HTR-8/SVneo (cell line): ENCODE results near the gene ERMP1.
"Not testable (repeated sequence)": the region's sequence is repeated elsewhere in the genome, so short reads cannot be mapped to it uniquely, and the experiment has no call there.

Experiments used
- DNase-seq: peaks from one replicate; pipeline ENCODE4 v3.0.0; 2011; ENCODE audit warnings: low spot score, mixed read lengths; ENCODE audit not compliant: insufficient read length
- FAIRE-seq: peaks from 2 replicates; lab custom pipeline; 2011; peaks lifted over from hg19 to GRCh38; lab: Jason Lieb, UNC

ERMP1 gene, protein sequence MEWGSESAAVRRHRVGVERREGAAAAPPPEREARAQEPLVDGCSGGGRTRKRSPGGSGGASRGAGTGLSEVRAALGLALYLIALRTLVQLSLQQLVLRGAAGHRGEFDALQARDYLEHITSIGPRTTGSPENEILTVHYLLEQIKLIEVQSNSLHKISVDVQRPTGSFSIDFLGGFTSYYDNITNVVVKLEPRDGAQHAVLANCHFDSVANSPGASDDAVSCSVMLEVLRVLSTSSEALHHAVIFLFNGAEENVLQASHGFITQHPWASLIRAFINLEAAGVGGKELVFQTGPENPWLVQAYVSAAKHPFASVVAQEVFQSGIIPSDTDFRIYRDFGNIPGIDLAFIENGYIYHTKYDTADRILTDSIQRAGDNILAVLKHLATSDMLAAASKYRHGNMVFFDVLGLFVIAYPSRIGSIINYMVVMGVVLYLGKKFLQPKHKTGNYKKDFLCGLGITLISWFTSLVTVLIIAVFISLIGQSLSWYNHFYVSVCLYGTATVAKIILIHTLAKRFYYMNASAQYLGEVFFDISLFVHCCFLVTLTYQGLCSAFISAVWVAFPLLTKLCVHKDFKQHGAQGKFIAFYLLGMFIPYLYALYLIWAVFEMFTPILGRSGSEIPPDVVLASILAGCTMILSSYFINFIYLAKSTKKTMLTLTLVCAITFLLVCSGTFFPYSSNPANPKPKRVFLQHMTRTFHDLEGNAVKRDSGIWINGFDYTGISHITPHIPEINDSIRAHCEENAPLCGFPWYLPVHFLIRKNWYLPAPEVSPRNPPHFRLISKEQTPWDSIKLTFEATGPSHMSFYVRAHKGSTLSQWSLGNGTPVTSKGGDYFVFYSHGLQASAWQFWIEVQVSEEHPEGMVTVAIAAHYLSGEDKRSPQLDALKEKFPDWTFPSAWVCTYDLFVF

DNA sequence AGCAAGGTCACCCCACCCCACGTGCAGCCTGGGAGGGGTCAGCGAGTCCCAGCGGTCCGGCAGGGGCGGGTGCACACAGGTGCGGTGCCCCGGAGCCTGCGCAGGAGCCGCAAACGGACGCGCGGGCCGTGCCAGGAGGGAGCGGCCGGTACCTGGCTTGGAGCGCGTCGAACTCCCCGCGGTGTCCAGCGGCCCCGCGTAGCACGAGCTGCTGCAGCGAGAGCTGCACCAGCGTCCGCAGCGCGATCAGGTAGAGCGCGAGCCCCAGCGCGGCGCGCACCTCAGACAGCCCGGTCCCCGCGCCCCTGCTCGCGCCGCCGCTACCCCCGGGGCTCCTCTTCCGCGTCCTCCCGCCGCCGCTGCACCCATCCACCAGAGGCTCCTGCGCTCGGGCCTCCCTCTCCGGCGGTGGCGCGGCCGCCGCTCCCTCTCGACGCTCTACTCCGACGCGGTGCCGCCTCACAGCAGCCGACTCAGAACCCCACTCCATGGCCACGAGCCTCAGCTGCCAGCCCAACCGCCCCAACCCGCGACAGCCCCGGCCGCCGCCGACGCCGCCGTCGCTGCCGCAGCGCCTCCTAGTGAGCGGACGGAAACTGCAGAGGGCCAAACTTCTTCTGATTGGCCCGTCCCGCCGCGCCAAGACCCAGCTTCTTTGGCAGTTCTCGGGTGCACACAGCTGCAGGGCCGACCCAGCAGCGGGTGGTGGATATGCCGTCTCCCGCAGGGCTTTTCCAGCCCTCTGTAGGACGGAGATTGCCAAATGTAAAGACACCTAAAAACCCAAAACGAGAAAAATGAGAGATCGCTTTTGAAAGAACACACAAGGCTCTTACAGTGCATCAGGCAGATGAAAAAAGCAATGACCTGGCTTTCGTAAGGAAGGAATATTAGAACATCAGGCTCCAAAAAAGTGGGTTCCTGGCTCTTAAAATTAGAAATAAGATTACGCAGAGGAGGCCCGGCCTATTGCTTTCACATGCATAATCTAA is at the start of gene ERMP1:
ERMP1 (minus strand) TSS at position 580 of the 992 bp plus-strand sequence; CDS start at position 490, 90 bp downstream.
- FAIRE-seq (no peak), DNase-seq (peak; percentile 83)

DNA sequence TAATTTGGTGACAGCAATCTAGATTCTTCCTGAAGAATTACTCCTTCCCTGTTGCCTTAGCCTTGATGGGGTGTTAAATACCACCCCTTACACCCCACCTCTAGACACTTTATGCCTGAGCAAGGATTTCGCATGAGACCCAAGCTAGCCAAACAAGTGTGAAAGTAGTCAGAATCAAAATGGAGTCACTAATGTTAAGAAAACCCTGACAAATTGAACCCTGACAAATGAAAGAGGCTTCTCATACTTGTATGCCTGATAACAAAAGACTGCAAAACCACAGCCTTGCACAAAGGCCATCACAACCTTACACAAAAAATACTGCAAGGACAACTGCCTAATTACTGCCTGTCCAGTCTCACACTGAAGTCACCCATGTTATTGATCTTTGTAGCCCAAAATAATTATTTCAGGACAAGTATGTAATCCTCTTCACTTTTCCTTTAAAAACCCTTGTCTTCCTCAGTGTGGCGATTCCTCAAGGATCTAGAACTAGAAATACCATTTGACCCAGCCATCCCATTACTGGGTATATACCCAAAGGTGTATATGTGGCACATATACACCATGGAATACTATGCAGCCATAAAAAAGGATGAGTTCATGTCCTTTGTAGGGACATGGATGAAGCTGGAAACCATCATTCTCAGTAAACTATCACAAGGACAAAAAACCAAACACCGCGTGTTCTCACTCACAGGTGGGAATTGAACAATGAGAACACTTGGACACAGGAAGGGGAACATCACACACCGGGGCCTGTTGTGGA is 49.5 kb upstream of the ERMP1 start:
- not testable (repeated sequence) for FAIRE-seq

DNA sequence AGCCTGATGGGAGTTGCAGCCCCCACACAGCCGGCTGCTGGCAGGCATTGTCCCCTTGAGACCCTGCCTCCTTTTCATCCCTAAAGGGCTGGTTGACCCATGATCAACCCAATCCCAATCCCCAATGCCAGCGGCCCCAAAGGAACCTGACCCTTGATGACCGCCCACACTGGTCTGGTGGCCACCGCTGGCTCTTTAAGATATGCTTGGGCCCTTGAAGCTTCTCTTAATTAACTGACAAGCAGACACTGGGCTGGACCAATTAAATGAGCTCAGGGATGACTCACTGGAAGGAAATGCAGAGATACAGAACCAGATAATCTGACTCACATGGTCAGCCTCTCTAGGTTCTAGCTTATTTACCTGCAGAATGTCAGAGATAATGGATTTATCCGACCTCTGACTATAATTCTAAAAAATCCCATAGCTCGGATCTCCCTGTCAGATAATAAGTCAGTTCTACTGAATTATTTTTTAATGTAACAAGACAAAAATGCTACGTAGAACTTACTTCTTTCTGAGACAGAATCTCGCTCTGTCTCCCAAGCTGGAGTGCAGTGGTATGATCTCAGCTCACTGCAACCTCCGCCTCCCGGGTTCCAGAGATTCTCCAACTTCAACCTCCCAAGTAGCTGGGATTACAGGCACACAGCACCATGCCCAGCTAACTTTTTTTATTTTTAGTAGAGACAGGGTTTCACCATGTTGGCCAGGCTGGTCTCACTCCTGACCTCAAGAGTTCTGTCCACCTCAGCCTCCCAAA is 46.7 kb upstream of the ERMP1 start:
- no peak for FAIRE-seq
- peak; percentile 76 for DNase-seq

More for the DNA sequence above, 49.5 kb upstream of the ERMP1 start:
- DNase-seq: not testable (repeated sequence)

DNA sequence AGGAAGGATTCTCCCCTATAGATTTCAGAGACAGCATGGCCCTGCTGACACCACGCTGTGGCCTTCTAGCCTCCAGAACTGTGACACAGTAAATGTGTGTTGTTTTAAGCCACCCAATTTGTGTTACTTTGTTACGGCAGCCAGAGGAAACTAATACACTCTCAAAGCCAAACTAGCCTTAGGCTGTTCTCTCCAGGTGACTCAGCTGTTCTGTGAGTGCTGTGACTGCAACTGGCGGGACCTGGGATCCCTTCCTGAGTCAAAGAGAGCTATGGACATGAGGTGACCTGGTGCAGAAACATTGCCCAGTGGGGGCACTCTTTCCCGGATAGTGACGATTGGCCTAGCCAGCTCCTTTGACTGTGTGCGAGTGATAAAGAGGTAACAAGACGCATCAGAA is 43.8 kb upstream of the ERMP1 start:
- no peak for FAIRE-seq

DNA sequence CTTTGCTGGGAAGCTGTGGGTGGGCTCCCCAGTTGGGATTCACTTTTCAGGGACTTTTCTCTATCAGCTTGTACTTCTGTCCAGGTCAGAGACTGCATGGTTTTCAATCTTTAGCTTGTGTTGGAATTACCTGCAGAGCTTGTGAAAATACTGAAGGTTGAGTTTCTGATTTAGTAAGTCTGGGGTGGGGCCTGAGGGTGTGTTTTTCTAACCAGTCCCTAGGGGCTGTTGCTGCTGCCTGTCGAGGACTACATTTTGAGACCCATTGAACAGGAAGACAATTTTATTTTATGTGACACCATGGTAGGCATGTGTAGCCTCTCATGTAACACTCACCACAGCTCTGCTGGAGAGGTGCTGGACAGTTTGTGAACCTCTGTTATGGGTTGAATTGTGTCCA is 43.1 kb upstream of the ERMP1 start:
- DNase-seq: no peak
- FAIRE-seq: no peak

More for the DNA sequence above, 43.8 kb upstream of the ERMP1 start:
- DNase-seq: no peak

DNA sequence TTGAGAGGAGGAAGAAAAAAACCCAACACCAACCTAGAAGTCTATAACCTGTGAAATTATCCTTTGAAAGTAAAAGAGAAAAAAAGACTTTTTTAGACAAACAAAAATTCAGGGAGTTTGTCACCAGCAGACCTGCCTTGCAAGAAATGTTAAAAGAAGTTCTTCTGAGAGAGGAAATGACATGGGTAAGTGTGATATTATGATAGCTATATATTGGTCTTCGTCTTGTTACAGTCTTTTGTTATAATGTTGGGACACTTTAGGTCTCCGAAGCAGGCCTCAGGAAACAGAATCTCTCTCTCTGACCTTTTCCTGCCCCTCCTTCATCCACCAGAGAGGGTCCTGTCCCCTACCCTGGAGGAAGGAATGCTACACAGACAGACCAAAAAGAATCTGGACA is 41.1 kb upstream of the ERMP1 start:
- FAIRE-seq: no peak
- no peak for DNase-seq

DNA sequence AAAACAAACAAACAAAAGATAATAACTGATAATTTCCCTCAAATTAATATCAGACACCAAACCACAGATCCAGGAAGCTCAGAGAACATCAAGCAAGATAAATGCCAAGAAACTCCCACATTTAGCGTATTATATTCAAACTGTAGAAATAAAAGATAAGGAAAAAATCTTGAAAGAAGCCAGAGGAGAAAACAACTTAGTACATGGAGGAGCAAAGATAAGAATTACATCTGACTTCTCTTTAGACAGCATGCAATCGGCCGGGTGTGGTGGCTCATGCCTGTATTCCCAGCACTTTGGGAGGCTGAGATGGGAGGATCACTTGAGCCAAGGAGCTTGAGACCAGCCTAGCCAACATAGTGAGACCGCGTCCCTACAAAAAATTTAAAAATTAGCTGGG is 40.5 kb upstream of the ERMP1 start:
- FAIRE-seq: no peak
- no peak for DNase-seq

DNA sequence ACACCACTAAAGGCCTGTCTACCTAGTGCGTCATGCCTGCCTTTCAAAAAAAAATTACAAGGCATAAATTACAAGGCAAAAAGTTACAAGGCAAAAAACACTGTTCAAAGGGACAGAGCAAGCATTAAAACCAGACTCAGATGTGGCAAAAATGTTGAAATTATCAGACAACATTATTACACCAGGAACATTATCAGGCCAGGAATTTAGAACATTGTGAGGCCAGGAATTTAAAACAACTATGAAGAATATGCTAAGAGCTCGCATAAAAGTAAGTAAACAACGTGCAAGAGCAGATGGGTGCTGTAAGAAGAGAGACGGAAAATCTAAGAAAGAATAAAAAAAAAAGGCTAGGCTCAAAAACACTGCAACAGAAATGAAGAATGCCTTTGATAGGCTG is 39.6 kb upstream of the ERMP1 start:
- no peak for DNase-seq
- FAIRE-seq: no peak

DNA sequence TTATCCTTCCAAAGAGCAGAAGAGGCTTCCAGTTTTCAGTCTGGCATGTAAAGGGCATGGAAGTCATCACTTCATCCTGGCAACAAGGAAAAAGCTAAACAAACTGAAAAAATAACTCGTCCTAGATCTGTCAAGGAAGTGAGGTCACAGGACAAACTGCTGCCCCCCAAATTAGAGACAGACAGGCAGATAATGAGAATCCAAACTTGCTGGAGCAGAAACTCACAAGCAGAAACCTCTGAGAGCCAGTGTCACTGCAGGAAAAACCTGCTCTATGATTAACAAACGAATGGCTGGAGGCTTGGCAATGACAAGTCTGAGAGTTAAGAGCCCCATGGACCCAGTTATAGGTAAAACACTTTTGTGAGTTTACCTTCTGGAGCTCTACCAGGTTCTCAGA is 38.9 kb upstream of the ERMP1 start:
- DNase-seq (no peak), FAIRE-seq (no peak)

DNA sequence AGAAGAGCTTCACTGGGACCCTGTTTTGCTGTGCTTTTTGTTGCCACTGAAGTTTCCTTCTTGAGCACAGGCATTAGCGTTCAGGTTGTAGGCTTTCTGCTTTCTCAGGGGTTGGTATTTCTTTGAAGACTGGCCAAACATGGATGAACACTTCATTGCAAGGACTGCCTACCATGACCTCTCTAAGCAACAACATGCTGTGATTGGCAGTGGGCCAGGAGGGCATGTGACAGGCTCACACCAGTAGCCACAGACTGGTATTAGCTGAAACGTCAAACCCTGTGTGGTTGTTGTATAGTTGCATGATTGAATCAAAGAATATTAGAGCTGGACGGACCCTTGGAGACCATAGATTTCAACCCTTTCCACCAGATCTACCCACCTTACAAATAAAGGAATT is 37.8 kb upstream of the ERMP1 start:
- FAIRE-seq (no peak), DNase-seq (no peak)

DNA sequence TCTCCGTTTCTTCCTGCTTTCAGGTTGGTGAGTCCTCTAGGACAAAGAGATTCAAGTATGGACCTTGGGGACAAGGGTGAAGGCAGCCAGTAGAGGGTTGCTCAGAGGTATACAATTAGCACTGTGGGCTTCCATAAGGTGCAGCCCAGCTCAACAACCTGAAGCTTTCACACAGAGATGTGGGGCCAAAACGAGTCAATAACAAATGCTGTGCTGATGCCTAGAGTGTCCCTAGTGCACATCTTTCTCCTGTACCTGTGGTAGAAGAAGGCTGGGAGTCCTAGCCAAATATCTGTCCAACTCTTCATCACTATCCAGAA is 37.1 kb upstream of the ERMP1 start:
- DNase-seq: no peak
- FAIRE-seq: peak; percentile 9

DNA sequence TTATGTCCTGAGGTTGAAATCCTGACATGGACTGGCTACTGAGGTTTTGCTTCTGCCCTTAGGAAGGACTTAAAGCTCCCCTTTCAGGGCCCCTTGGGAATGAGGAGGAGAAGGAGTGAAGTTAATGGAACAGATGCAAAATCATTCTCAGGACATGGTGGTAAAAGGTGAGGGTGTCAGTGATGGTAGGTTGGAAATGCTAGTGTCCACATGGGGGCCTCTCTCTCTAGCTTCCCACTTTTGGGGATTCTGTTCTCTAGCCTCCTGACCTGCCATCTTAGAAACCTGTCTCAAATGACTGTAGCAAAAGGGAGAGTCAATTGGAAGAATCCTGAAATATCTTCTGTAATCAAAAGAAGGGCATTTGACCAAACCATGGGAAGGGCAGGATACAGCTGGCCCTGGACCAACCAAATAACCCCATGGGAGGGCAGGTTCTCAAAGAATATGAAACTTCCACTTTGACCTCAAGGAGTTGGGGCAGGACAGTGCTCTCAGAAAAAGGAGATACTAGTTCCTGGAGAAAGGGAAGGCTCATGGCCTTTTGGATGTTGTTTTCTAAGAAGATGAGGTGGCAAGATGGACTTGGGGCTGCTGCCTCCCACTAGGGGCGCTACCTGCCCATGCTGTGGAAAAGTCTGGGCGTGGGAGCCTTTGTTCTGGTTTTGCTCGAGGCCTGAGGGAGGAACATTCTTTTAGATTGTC is 36.5 kb upstream of the ERMP1 start:
- DNase-seq (no peak), FAIRE-seq (no peak)

DNA sequence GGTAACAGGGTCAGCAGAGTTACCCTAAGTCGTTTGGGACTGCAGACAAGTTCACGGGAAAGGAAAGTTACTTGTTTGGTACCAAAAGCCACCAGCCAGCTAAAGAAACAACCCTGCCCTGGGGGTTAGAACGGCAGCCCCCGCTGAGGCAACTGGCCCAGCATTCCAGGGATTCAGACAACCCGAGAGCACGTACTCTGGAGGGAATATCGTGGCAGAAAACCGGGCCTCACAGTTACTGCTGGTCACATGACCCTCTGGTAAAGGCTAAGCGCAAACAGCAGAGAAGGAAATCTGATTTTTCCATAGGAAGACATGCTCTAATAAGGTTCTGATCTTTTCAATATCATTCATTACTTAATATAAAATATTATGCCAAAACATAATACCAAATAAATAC is 35.3 kb upstream of the ERMP1 start:
- DNase-seq (no peak), FAIRE-seq (no peak)

DNA sequence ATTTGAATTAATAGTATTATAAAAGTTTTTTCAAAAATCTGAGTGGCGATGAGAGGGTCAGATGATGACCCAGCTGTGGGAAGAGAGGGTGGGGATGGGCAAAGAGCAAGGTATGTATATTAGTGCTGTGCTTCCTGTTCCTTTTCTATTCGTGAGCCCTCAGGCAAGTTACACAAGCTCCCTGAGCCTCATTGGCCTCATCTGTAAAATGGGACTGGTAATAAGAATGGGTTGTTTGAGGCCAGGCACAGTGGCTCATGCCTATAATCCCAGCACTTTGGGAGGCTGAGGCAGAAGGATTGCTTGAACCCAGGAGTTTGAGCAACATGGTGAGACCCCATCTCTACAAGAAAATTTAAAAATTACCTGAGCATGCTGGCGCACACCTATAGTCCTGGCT is 33.8 kb upstream of the ERMP1 start:
- no peak for DNase-seq
- FAIRE-seq: no peak

DNA sequence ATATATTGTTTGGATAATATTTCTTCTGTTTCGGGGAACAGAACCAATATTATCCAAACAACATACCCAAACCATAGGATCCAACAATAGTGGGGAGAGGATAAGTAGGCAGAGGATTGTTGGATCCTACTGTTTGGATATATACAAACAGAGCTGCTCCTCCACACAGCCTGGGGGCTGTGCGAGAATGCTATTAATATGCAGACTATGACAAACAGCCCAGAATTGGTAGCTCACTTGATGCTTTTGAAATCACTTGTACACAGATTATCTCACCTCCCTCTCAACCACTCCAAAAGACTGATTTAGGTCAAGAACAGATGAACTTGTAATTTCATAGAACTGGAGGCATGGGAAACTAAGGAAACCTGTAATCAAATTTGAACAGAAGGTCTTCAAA is 33.4 kb upstream of the ERMP1 start:
- no peak for FAIRE-seq
- DNase-seq: no peak

DNA sequence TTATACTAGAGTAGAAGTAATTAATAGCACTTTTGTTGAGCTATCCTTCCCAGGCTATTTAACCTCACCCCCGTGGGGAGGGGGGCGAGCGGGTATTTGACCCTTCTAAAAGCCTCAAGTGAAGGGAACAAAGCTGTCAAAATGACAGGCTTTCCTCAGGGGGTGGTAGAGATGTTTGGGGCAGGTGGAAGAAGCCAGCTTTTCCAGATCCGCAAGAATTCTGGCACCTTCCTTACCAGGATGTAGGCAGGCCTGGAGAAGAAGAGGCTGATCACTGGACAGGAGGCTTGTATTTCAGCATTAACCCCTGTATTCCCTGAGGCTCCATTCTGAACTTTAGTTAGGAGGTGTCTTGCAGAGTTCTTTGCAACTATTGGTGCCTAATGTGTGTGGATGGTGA is 31.5 kb upstream of the ERMP1 start:
- FAIRE-seq: no peak
- no peak for DNase-seq

DNA sequence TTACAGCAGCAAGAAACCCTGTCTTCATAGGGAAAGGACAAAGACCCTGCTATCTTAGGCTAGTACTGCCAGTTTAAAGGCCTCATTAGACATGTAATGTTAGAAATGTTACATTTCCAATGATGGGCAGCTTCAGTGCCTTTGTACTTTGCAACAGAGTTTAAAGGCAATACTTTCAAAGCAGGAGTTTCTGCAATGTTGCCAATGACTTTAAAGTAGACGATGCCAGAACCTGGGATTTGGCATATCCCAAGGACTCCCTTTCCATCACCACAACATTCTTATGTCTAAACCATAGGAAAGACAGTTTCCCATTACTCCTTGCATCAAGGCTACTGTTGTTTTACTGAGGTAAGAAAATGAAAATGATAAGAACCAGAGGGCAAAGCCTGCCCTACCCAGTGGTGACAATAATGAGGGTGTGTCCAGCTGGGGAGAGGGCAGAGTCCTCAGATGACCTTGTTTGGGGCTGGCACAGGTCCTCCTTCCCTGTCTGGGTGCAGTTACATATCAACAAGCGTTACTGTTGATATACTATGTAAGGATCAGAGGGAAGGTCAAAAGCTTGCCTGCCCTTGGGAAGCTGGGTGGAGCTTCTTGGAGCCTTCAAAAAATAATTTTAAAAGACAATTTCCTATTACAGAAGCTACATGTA is 30.3 kb upstream of the ERMP1 start:
- no peak for FAIRE-seq
- DNase-seq: no peak

DNA sequence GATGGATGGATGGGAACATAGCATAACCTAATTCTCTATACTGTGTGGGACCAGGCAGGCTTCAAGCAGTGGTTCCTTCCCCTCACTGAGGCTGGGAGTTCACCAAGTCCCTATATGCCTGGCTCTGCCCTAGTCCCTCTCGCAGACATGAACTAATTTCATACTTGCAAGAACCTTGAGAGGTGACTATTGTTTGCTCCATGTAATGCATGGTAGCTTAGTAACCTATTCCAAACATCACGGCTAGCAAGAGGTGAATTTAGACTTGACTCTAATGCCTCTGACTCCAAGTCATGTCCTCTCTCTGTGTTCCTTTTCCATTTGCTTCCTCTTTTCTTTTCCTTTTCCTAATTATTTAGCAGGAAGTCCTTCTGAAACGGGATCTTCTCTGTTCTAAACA is 25.9 kb upstream of the ERMP1 start:
- DNase-seq: no peak
- no peak for FAIRE-seq
